ENCODE data around the gene DIP2C.
"Not testable (repeated sequence)": the region's sequence is repeated elsewhere in the genome, so short reads cannot be mapped to it uniquely, and the experiment has no call there.

DIP2C gene

DNA sequence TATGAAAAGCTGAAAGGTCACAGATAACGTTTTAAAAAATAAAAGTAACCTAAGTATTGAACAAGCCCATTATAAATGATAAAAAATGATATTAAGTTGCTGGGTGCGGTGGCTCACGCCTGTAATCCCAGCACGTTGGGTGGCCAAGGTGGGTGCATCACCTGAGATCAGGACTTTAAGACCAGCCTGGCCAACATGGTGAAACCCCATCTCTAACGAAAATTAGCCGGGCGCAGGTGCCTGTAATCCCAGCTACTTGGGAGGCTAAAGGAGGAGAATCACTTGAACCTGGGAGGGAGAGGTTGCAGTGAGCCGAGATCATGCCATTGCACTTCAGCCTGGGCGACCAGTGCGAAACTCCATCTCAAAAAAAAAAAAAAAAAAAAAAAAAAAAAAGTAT, 93.3 kb downstream of the DIP2C start:
- DNase-seq (ENCODE audit: low read depth), result not testable (repeated sequence)

GRCh38 chr10:595473-595872, 94.0 kb downstream of the DIP2C start:
- no peak for DNase-seq (ENCODE audit: low read depth)

DNA sequence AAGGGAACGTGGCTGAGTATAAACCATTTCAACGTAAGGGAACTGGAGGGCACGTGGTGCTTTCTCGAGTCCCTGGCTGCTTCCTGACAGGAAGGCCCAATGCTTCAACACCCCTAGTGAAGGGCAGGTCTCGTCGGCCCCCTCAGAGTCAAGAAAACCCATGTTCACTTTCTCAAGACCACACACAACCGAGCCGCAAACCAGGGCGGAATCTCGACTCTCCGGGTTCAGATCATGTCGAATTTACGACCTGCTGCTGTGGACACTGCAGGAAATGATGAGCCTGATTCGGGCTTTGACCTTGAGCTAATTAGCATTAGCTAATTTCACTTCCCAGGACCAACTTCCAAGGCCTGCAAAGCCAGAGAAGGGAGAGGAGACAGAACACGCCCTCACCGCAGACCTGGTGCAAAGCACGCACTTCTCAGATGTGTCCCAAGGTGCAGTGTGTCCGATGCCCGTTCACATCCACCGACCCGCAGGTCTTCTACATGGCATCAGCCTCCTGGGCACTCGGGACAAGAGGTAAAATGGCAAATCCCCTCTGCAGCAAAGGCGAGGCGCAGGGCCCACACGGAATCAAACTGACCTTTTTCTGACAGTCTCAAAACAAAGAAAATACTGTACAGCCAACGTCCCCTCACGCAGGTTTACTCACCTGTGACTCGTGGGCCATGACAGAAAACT, 94.7 kb downstream of the DIP2C start:
- no peak for DNase-seq (ENCODE audit: low read depth)

DNA sequence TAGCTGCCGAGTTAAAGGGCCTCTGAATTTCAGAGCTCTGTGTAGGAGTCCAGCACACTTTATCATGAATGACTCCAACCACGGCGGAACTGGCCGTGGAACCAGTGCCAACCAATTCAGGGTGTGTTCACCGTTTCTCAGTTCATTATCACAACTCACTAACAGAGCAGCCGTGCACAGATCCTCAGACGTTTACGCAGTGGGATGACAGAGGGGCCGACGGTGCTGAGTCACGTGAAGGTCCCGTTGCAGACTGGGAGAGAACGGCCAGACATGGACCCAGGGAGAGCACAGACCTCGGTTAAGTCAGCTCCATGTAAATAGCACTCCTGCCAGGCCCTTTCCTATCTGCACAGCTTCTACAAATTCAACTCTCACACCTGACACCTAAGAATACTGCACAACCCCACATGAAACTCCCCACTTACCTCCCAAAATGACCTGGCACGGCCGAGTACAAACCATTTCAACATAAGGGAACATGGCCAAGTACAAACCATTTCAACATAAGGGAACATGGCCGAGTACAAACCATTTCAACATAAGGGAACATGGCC, 95.5 kb downstream of the DIP2C start:
- no peak for DNase-seq (ENCODE audit: low read depth)

DNA sequence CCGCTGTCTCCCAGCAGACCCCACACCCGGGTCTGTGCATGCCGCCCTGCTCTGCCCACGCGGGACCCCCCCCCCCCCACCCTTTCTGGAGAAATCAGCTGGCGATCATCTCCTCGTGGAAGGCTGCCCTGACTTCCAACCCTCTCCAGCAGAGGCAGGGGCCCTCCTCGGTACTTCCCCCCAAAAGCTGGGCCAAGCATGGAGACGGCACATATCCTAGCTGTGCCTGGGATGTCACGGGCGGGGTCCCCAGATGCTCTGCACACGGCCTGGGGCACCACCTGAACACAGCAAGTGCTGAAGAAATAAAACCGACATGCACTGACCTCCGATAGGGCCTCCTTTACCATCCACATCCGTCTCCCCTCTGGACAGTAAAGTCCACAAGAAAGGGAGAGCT, 96.0 kb downstream of the DIP2C start:
- DNase-seq (ENCODE audit: low read depth), result no peak

- DNase-seq (ENCODE audit: low read depth), result no peak
These were observed 96.5 kb downstream of the DIP2C start for GRCh38 chr10:593016-593415.

GRCh38 chr10:591646-592045, 97.8 kb downstream of the DIP2C start:
- no peak for DNase-seq (ENCODE audit: low read depth)

DNA sequence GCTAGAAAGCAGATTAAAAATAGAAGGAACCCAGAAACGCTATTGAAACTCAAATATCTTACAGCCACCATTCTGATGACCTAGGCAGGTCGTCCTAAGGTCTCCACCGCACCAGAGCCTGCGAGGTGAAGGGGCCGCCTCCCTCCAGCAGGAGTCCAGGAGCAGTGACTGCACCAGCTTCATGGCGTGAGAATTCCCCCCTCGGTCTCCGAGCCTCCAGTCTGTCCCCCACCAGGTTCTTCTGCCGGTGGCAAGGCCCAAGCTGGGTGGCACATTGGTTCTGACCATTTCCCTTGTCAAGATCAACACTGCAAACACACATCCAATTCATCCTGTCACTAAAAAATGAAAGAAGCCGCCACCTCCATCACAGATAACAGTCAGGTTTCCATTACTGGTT, 98.7 kb downstream of the DIP2C start:
- DNase-seq (ENCODE audit: low read depth), result no peak

DNA sequence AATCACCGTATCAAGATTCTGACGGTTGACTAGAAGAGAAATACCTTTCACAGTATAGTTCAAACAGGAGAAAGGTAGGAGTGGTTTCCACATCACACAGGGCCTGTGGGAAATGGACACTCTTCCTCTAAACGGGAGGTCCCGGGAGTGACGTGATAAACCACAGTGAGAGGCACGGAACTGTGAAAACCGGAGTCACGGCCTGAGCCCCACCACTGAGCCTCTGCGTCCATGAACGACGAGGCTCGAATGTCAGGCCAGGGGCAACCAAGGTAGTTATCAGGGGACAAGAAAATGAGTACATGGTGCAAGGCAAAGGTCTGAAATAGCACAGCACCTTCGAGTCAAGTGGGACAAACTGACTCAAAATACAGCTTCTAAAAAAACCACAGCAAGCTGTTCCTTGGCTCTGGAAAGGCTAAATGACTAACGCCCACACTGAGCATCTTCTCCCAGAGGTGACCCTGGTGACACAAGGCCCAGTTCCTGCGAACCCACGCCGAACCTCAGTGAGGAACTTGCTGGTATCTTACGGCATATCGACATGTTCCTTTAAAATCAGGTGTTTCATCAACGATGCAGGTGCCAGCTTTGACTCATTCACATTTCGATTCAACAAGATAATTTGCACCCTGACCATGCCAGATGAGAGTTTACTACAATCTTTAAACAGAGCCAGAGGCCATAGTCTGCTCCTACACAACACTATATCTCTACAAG, 99.3 kb downstream of the DIP2C start:
- DNase-seq (ENCODE audit: low read depth), result no peak

- DNase-seq (ENCODE audit: low read depth), result no peak
These were observed 101.0 kb downstream of the DIP2C start for GRCh38 chr10:588246-589165.

DNA sequence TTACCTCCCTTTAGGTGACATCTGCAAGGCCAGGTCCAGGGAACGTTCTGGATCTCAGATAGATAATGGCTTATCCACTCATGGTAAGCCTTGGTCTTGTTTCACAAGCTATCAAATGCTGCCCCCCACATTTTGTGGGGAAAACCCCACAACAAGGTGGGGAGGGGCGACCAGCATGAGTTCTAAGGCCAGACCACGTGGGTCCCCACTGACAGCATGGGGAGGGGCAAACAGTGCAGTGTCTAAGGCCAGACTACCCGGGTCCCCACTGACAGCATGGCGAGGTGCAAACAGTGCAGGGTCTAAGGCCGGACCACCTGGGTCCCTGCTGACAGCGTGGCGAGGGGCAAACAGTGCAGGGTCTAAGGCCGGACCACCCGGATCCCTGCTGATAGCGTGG, 102.8 kb downstream of the DIP2C start:
- no peak for DNase-seq (ENCODE audit: low read depth)

GRCh38 chr10:586151-586550, 103.3 kb downstream of the DIP2C start:
- DNase-seq (ENCODE audit: low read depth), result no peak

GRCh38 chr10:585502-585901, 104.0 kb downstream of the DIP2C start:
- no peak for DNase-seq (ENCODE audit: low read depth)

- not testable (repeated sequence) for DNase-seq (ENCODE audit: low read depth)
These were observed 104.8 kb downstream of the DIP2C start for GRCh38 chr10:584497-585290.

DNA sequence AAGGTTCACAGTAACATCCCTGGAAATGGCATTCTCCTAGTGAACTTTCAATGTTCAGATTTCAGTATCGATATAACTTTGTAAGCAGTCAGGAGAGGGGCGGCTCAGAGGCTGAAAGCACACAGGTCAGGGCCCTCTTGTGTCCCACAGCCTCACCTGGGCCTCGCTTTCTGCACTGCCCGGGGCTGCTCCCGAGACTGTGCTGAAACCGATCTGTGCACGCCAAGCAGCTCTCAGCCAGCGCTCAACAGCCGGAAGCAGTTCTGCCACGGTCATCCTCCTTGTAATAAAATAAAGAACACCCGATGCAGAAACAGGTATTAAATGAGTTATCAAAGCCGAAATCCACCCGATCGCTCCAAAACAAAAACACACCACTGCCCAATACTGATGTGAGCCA, 106.0 kb downstream of the DIP2C start:
- no peak for DNase-seq (ENCODE audit: low read depth)

- no peak for DNase-seq (ENCODE audit: low read depth)
These were observed 107.6 kb downstream of the DIP2C start for GRCh38 chr10:581776-582330.

- DNase-seq (ENCODE audit: low read depth), result no peak
These were observed 108.7 kb downstream of the DIP2C start for GRCh38 chr10:580778-581177.

- no peak for DNase-seq (ENCODE audit: low read depth)
These were observed 113.4 kb downstream of the DIP2C start for GRCh38 chr10:576130-576465.

- no peak for DNase-seq (ENCODE audit: low read depth)
These were observed 113.9 kb downstream of the DIP2C start for GRCh38 chr10:575402-576129.

DNA sequence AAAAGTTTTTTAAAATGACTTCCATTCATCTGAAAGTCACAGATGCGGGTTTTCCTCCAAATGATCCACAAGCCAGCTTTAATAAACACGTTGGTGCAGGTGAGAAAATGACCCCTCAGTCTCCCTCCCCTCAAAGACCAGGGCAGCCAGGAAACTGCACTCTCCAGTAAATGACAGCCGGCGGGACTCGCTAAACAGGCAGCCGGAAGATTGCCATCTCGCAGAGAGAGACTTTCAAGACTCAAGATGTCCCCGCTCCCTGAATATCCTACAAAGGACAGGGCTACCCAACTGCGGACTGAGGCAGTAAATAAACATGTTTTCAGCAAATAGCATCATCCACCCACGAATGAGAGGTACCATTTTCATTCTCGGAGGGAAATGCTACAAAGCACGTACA, 116.8 kb downstream of the DIP2C start:
- DNase-seq (ENCODE audit: low read depth), result no peak

All from activated gamma-delta T cell treated with anti-CD3 and anti-CD28 coated beads, Interleukin-2, amount 50 U/mL, for 16 hours (primary cell).